ENCODE results near the gene KLHL17.

DNA sequence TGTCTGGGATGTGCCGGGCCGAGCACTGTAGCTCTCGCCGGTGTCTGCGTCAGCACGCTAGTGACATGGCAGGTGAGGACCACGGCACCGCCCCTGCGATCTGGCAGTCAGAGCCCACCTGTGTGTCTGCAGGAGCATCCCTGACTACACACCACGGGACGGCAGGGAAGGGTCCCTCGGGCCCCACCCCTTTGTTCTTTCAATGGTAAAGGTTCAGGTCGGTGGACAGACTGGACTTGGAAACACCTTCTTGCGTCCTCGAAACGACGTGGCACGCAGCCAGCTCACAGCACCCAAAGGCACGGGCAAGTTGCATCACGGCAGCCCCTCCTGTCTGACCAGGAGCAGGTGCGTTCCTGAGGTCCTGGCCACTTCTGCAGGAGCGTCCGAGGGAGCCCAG, 40.4 kb upstream of the KLHL17 start:
- TF ChIP-seq, protein P1, sequence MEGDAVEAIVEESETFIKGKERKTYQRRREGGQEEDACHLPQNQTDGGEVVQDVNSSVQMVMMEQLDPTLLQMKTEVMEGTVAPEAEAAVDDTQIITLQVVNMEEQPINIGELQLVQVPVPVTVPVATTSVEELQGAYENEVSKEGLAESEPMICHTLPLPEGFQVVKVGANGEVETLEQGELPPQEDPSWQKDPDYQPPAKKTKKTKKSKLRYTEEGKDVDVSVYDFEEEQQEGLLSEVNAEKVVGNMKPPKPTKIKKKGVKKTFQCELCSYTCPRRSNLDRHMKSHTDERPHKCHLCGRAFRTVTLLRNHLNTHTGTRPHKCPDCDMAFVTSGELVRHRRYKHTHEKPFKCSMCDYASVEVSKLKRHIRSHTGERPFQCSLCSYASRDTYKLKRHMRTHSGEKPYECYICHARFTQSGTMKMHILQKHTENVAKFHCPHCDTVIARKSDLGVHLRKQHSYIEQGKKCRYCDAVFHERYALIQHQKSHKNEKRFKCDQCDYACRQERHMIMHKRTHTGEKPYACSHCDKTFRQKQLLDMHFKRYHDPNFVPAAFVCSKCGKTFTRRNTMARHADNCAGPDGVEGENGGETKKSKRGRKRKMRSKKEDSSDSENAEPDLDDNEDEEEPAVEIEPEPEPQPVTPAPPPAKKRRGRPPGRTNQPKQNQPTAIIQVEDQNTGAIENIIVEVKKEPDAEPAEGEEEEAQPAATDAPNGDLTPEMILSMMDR (IDR thresholded peaks at IDR 0.05): no peak
- TF ChIP-seq POLR2A (IDR thresholded peaks at IDR 0.05): no peak
